GM10266 (cell line): ENCODE results near the gene SH2D3C.

Source experiments
- DNase-seq: peaks from one replicate; pipeline ENCODE4 v3.0.0; 2012; ENCODE audit errors: extremely low spot score
- CTCF ChIP-seq: IDR thresholded peaks from 2 replicates; pipeline ENCODE4 v1.5.1; 2012; ENCODE audit warnings: mild to moderate bottlenecking, low read depth; ENCODE audit not compliant: control insufficient read depth, insufficient read depth; ENCODE audit errors: missing control alignments

Gene SH2D3C

GRCh38 chr9:127724012-127724411 is 54.5 kb downstream of the SH2D3C start:
- TF ChIP-seq CTCF = no peak
- no peak for DNase-seq

- no peak for DNase-seq
- no peak for TF ChIP-seq CTCF
Observed at GRCh38 chr9:127723444-127723843, 55.0 kb downstream of the SH2D3C start.

GRCh38 chr9:127723013-127723412 is 55.5 kb downstream of the SH2D3C start:
- DNase-seq = no peak
- no peak for TF ChIP-seq CTCF

- TF ChIP-seq CTCF = no peak
- DNase-seq = no peak
Observed at GRCh38 chr9:127722055-127722745, 56.3 kb downstream of the SH2D3C start.

GRCh38 chr9:127721391-127721821 is 57.1 kb downstream of the SH2D3C start:
- DNase-seq = no peak
- no peak for TF ChIP-seq CTCF

GRCh38 chr9:127720865-127721227 is 57.6 kb downstream of the SH2D3C start:
- TF ChIP-seq CTCF = no peak
- no peak for DNase-seq

GRCh38 chr9:127720031-127720864 is 58.2 kb downstream of the SH2D3C start:
- no peak for TF ChIP-seq CTCF
- DNase-seq = no peak
